HepG2 (cell line): Measurements from ENCODE around the gene HOXA4. TPM values are rescaled to one million over a fixed set of nuclear protein-coding genes. Genes with fewer than 3 reads are reported as not detected.

Experiments used
- ATAC-seq: fragments of 200-7000 bp; cut with Tn5 transposase; 3 replicates; pipeline ENCODE4 v1.9.1; 2020; ENCODE audit warnings: mild to moderate bottlenecking, moderate library complexity
- BruUV-seq: library from RNA; stranded (reverse); fragments of 400-500 nt; replicated peaks from 2 replicates; lab custom pipeline; 2021; lab: Mats Ljungman, UMichigan
- CTCF ChIA-PET: fragments of 300-600 bp; formaldehyde crosslinking; extraction: SDS; loops from one replicate; lab custom pipeline; 2021; ENCODE audit warnings: low total read pairs, inconsistent platforms, low intra/inter-chr PET ratio; lab: Yijun Ruan, JAX
- POLR2A ChIA-PET: fragments of 350-600 bp; sonication (Branson Sonifier 250); formaldehyde crosslinking; loops from one replicate; lab custom pipeline; 2020; ENCODE audit warnings: antibody characterized with exemption, inconsistent platforms; lab: Yijun Ruan, JAX
- DNase-seq: peaks from one replicate; pipeline ENCODE4 v3.0.0-alpha.2; 2015; ENCODE audit warnings: low spot score
- FAIRE-seq: peaks from 3 replicates; lab custom pipeline; 2011; peaks lifted over from hg19 to GRCh38; lab: Jason Lieb, UNC
- H2AFZ ChIP-seq: one replicate; pipeline ENCODE4 v1.6.1; 2011; ENCODE audit warnings: low read length, inconsistent platforms
- H3K27ac ChIP-seq: fragments of 300-600 bp; 3 replicates; pipeline ENCODE4 v1.8.0; 2011; ENCODE audit warnings: mixed run types, mild to moderate bottlenecking, mixed read lengths, low read length, inconsistent platforms; ENCODE audit not compliant: insufficient read depth; ENCODE audit errors: extremely low read length
- H3K27me3 ChIP-seq, 2 experiments: fragments of 200-600 bp in 1 of 2; 2 replicates in 1 of 2; 3 replicates in 1 of 2; pipeline versions ENCODE4 v1.6.0 to v1.8.0; 2011; ENCODE audit warnings: low read length in 2 of 2, mild to moderate bottlenecking in 2 of 2, moderate library complexity in 2 of 2, inconsistent platforms in 1 of 2; ENCODE audit not compliant: insufficient read depth in 2 of 2, control insufficient read depth in 1 of 2
- H3K36me3 ChIP-seq, 2 experiments: fragments of 200-600 bp in 1 of 2; replicated peaks in 1 of 2; 2 replicates in 1 of 2; 3 replicates in 1 of 2; pipeline versions ENCODE4 v1.5.1 to v1.8.0; 2011; ENCODE audit warnings: low read length in 2 of 2, inconsistent platforms in 1 of 2; ENCODE audit not compliant: insufficient read depth in 2 of 2, control insufficient read depth in 1 of 2
- H3K4me1 ChIP-seq: 2 replicates; pipeline ENCODE4 v1.5.1; 2012; ENCODE audit warnings: low read length, inconsistent platforms; ENCODE audit not compliant: insufficient read depth
- H3K4me2 ChIP-seq: 2 replicates; pipeline ENCODE4 v1.6.0; 2011; ENCODE audit warnings: low read depth, low read length, inconsistent platforms
- H3K4me3 ChIP-seq, 3 experiments: fragments of 200-600 bp in 1 of 3; sonication (generic), shearing (Covaris generic) in 1 of 3; replicated peaks in 1 of 3; 2 replicates each; pipeline ENCODE4 v1.5.1; 2011 to 2016; ENCODE audit warnings: low read length in 3 of 3, inconsistent platforms in 2 of 3, low read depth in 2 of 3, mild to moderate bottlenecking in 2 of 3, control low read depth in 1 of 3, mixed read lengths in 1 of 3; ENCODE audit not compliant: insufficient read depth in 1 of 3
- H3K79me2 ChIP-seq: one replicate; pipeline ENCODE4 v1.6.1; 2011; ENCODE audit warnings: low read length, inconsistent platforms; ENCODE audit not compliant: insufficient read depth
- H3K9ac ChIP-seq: 2 replicates; pipeline ENCODE4 v1.6.0; 2011; ENCODE audit warnings: mild to moderate bottlenecking, low read depth, low read length, inconsistent platforms; ENCODE audit not compliant: insufficient read depth
- H3K9me3 ChIP-seq: 2 replicates; pipeline ENCODE4 v1.5.1; 2012; ENCODE audit warnings: mild to moderate bottlenecking, low read length
- H4K20me1 ChIP-seq: 2 replicates; pipeline ENCODE4 v1.6.0; 2011; ENCODE audit warnings: inconsistent platforms, mild to moderate bottlenecking, low read length, moderate library complexity; ENCODE audit not compliant: insufficient read depth
- ATF3 ChIP-seq: sonication (generic); formaldehyde crosslinking; IDR thresholded peaks from 2 replicates; pipeline ENCODE4 v1.4.0; 2020; ENCODE audit warnings: missing genetic modification reagents
- FOSL2 ChIP-seq: sonication (generic); formaldehyde crosslinking; IDR thresholded peaks from 2 replicates; pipeline ENCODE4 v1.4.0; 2020; ENCODE audit warnings: missing genetic modification reagents
- IRF1 ChIP-seq: sonication (generic); formaldehyde crosslinking; IDR thresholded peaks from 2 replicates; pipeline ENCODE4 v1.4.0; 2020; ENCODE audit warnings: low read depth, mild to moderate bottlenecking, missing genetic modification reagents
- RBM22 ChIP-seq: fragments of 200-400 bp; formaldehyde crosslinking; optimal IDR thresholded peaks from 2 replicates; pipeline ENCODE3; 2017; ENCODE audit warnings: mild to moderate bottlenecking, low read length, moderate library complexity
- TEAD3 ChIP-seq: optimal IDR thresholded peaks from 2 replicates; pipeline ENCODE3; 2016; ENCODE audit warnings: borderline replicate concordance
- ZMAT3 ChIP-seq: sonication (generic); formaldehyde crosslinking; conservative IDR thresholded peaks from 2 replicates; pipeline ENCODE4 v1.7.0; 2021; ENCODE audit warnings: missing genetic modification reagents
- ZNF331 ChIP-seq: sonication (generic); formaldehyde crosslinking; IDR thresholded peaks from 2 replicates; pipeline ENCODE4 v1.4.0; 2020; ENCODE audit warnings: missing genetic modification reagents
- ZNF414 ChIP-seq: sonication (generic); formaldehyde crosslinking; IDR thresholded peaks from 2 replicates; pipeline ENCODE4 v1.5.0; 2020; ENCODE audit warnings: missing genetic modification reagents
- ZNF7 ChIP-seq: IDR thresholded peaks from 2 replicates; pipeline ENCODE4 v1.6.1; 2016; ENCODE audit warnings: missing biosample characterization, missing genetic modification reagents
- WGBS: methylation state at CpG from one replicate; pipeline ENCODE4 v1.1.6; 2017; ENCODE audit warnings: low lambda C conversion rate; 5-methylcytosine and 5-hydroxymethylcytosine counted together
- in situ Hi-C: cut with HindIII; loops from 2 replicates; pipeline ENCODE4 v1.10.0; 2017; ENCODE audit warnings: low pct_unique_long_range_greater_than_20kb; ENCODE audit not compliant: extremely low pct_ligation_motif_present
- intact Hi-C: fragments of 100-400 bp; cut with micrococcal nuclease; formaldehyde crosslinking; loops from one replicate; pipeline ENCODE4 v1.10.0; 2022; ENCODE audit not compliant: unreplicated experiment
- polyA plus RNA-seq, 8 experiments: library from polyadenylated mRNA; depleted of rRNA in 3 of 8; stranded (reverse) in 7 of 8; unstranded in 1 of 8; fragments of >200 nt; fragmentation: Illumina TruSeq in 4 of 8; extraction: Trizol in 4 of 8; gene quantifications; 2 replicates each; pipeline versions ENCODE4 v1.2.1 to v1.2.3, GENCODE V29; 2011 to 2016; ENCODE audit warnings: low read depth in 4 of 8, missing spikeins in 1 of 8, mixed read lengths in 1 of 8; ENCODE audit not compliant: insufficient read depth in 1 of 8
- total RNA-seq, 5 experiments: library from RNA; depleted of rRNA; stranded (reverse); fragments of >200 nt; fragmentation: Illumina TruSeq; extraction: Trizol; gene quantifications; 2 replicates each; pipeline ENCODE4 v1.2.3, GENCODE V29; 2016; ENCODE audit warnings: low read depth in 1 of 5

The HOXA4 gene
- total and polyA plus RNA-seq, 2 of the 13 experiments (the other 11 are each of a cell fraction or from before 2014, with no cell fraction given) = 2.4 to 5.4 TPM

- ATAC-seq = peak; percentile 79
- ChIA-PET POLR2A (interaction anchor here (1.5 kb wide), 1 partner anchor 41 kb away, joined by 9 read pairs; no protein-coding TSS in a partner anchor), CTCF (no interaction called here)
- Histone ChIP-seq H3K79me2 (no peaks in the 10 kb centered on the region), H4K20me1 (no peaks in the 10 kb centered on the region), H3K36me3 (no peaks in the 10 kb centered on the region), H3K4me2 (peak overlapping the region; percentile 46), H3K27me3 (no peaks in the 10 kb centered on the region), H3K9ac (no peak overlapping the region), H3K9me3 (no peaks in the 10 kb centered on the region), H3K27ac (no peak overlapping the region), H3K4me3 (no peak overlapping the region), H2AFZ (no peak overlapping the region), H3K4me1 (peaks cover 27% of the 10 kb centered on the region)
- TF ChIP-seq ZMAT3 (CRISPR knock-in tag) (no peak), ZNF7 (CRISPR knock-in tag) (0 out of 2 replicates have a peak, but pooled peaks have one; percentile 12), ZNF331 (CRISPR knock-in tag) (no peak), FOSL2 (CRISPR knock-in tag) (peak; percentile 31; the same call in 1 of the 2 replicates), TEAD3 (peak; percentile 34), ATF3 (CRISPR knock-in tag) (0 out of 2 replicates have a peak, but pooled peaks have one; percentile 59)
- BruUV-seq = no TSS peak
- peak; percentile 50 for DNase-seq
- WGBS = 12% methylated on average over 4 of the region's 4 CpGs
- in situ Hi-C loops (no loop called here), intact Hi-C loops (no loop called here)
- no peak for FAIRE-seq
Observed at GRCh38 chr7:27080844-27081436, 49.6 kb downstream of the HOXA4 start.

- DNase-seq (no peak), ATAC-seq (no peak), FAIRE-seq (no peak)
- intact Hi-C loops = no loop called here
- no peaks in the 10 kb centered on the region for H3K79me2 ChIP-seq
- ChIA-PET CTCF (no interaction called here), POLR2A (no interaction called here)
- no peaks in the 10 kb centered on the region for H4K20me1 ChIP-seq
- H3K4me2 ChIP-seq = no peak overlapping the region
- H3K27ac ChIP-seq = no peak overlapping the region
- H3K9ac ChIP-seq = no peak overlapping the region
- H3K36me3 ChIP-seq = no peaks in the 10 kb centered on the region
- H2AFZ ChIP-seq = no peak overlapping the region
- BruUV-seq = no TSS peak
- H3K4me3 ChIP-seq = no peak overlapping the region
- in situ Hi-C loops = no loop called here
- H3K9me3 ChIP-seq = no peaks in the 10 kb centered on the region
- no peak for TF ChIP-seq RBM22
- no peak for TF ChIP-seq IRF1 (CRISPR knock-in tag)
- TF ChIP-seq ZNF414 = no peak
- no peaks in the 10 kb centered on the region for H3K27me3 ChIP-seq
- peaks cover 27% of the 10 kb centered on the region for H3K4me1 ChIP-seq
- WGBS = 94% methylated on average over 1 of the region's 1 CpG
Observed at GRCh38 chr7:27079234-27079975, 51.2 kb downstream of the HOXA4 start.
